GM21723 (cell line): Measurements from ENCODE around the gene ZC3H11A.

Source experiments
- ATAC-seq: cut with Tn5 transposase; IDR thresholded peaks from one replicate; pipeline ENCODE4 v1.9.1; 2021; ENCODE audit warnings: mild to moderate bottlenecking, moderate library complexity; ENCODE audit not compliant: unreplicated experiment

Gene ZC3H11A

GRCh38 chr1:203839081-203839480 is 43.7 kb downstream of the ZC3H11A start:
- ATAC-seq = no peak

- no peak for ATAC-seq
These were observed 44.9 kb downstream of the ZC3H11A start for GRCh38 chr1:203840208-203840808.

GRCh38 chr1:203842559-203842876 is 47.1 kb downstream of the ZC3H11A start:
- no peak for ATAC-seq

GRCh38 chr1:203843435-203843834 is 48.0 kb downstream of the ZC3H11A start:
- no peak for ATAC-seq
